CD4-positive, alpha-beta T cell treated with Interferon alpha-2 for 1 hour (primary cell): ENCODE data around the gene ALKBH1.
"Not testable (repeated sequence)": the region's sequence is repeated elsewhere in the genome, so short reads cannot be mapped to it uniquely, and the experiment has no call there.

Source experiments
- DNase-seq, 2 donors: peaks; one replicate each; pipeline ENCODE4 v3.0.0-alpha.2; 2020 to 2022

The ALKBH1 gene, protein sequence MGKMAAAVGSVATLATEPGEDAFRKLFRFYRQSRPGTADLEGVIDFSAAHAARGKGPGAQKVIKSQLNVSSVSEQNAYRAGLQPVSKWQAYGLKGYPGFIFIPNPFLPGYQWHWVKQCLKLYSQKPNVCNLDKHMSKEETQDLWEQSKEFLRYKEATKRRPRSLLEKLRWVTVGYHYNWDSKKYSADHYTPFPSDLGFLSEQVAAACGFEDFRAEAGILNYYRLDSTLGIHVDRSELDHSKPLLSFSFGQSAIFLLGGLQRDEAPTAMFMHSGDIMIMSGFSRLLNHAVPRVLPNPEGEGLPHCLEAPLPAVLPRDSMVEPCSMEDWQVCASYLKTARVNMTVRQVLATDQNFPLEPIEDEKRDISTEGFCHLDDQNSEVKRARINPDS

DNA sequence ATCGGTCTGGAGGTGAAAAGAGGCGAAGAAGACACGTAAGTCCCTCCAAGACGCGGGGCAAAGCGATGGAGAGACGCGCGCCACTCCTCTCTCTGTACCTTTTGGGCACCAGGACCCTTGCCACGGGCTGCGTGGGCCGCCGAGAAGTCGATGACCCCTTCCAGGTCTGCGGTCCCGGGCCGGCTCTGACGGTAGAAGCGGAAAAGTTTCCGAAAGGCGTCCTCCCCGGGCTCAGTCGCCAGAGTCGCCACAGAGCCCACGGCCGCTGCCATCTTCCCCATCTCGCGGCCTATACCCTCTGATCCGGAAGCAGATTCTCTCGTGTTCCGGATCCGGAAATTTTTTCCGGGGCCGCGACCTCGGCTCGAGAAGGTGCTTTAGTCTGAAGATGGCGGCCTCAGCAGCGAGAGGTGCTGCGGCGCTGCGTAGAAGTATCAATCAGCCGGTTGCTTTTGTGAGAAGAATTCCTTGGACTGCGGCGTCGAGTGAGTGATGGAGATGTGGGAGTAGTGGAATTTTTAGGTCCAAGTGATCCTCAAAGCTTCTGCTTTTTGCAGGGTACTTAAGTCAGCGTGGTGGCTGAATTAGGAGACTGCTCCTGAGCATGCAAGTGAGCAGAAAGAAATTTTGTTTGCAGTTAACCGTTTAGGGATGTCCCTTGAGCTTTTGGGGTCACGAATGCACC lies at the start of gene ALKBH1, which contains the start of gene SLIRP:
Gene ALKBH1, minus strand, starts transcription at position 300 of the 685 bp plus-strand sequence. Its CDS starts 19 bp downstream, at position 281.
Gene SLIRP, plus strand, starts transcription at position 380 of the 685 bp plus-strand sequence. Its CDS starts 9 bp downstream, at position 389.
- DNase-seq: peak; percentile 86 to 91

- no peak for DNase-seq
These were observed 45.1 kb upstream of the ALKBH1 start for GRCh38 chr14:77752799-77753516.

DNA sequence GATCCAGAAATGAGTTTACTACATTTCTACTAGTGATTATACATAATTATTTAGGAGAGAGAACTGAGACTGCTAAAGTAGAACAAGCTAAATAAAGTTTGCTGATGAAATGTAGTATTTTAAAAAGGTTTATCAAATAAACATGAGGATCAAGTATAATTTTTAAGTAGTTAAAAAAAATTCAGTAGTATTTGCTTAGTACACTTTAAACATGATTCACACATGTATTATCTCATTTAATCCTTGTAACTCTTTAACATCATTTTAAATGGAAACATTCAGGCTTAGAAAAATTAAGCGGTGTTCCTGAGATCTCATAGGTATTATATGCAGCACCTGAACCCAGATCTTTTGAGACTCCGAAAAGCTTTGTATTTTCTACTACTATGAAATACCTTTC lies 44.4 kb upstream of the ALKBH1 start:
- DNase-seq: no peak

- DNase-seq: not testable (repeated sequence)
These were observed 39.6 kb upstream of the ALKBH1 start for GRCh38 chr14:77747425-77747824.

- no peak for DNase-seq
These were observed 38.4 kb upstream of the ALKBH1 start for GRCh38 chr14:77746064-77746702.

DNA sequence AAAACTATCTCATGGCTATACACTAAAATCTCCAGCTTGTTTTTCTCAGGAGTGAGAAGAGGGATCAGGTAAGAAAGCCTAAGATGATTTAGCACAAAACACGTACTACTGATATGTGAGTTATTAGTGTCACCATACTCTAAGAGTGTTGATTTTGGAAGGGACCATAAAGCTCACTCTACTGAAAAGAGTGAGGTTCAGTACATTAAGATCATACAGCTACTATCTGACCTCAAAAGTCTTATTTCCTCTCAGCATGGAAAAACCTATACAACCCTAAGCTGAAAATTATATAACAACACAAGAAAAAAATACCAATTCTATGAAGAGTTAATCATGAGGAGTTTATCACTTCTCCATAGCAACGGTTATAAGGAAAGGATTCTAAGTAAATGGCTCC lies 33.6 kb upstream of the ALKBH1 start:
- no peak for DNase-seq

DNA sequence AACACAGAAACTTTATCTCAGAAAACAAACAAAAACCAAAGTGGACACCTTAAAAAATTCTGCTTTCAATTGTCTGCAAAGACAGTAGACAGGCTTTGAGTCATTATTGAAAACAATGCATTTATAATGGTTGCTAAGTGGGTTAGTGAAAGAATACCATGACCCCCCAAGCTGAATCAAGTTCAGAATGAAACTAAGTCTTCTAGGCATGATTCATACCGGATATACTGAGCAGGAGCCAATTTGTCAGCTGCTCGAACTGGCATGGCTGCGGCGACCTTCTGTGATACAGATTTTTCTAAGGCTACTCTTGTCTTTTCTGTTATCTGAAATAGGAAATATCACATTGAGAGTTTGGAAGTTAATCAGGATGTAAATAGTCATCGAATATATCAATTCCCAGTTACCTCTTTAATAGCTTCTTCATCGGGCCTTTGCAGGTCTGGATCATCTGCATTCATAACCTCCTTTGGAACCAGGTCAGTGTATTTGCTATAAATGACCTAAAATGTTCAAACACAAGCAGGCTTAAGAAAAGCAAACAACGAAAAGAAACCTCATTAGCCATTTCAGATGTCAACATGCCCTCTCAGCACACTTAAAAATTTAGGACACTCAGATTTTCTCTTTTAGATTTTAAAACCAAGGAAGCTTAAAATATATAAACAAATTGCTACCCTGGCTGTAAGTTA lies 30.9 kb upstream of the ALKBH1 start:
- DNase-seq: peak in 1 of 2 donors; percentile 25

- no peak for DNase-seq
These were observed 23.2 kb upstream of the ALKBH1 start for GRCh38 chr14:77730976-77731497.

- no peak for DNase-seq
These were observed 14.5 kb upstream of the ALKBH1 start for GRCh38 chr14:77722301-77722700.

DNA sequence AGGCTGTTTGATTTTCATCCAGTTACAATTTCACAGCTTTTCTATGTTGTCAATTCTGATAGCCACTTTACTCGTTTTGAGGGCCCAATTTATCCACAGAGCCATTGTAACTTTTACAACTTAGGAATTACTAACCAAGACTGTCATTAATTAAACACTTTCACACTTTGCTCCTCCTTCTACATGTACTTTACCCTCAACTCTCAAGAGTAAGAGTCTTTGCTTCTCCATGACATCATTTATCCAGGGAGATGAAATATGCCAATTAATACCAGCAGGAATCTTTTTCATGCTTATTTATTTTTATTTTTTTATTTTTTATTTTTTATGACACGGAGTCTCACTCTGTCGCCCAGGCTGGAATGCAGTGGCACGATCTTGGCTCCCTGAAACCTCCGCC lies 13.6 kb upstream of the ALKBH1 start:
- DNase-seq: no peak

DNA sequence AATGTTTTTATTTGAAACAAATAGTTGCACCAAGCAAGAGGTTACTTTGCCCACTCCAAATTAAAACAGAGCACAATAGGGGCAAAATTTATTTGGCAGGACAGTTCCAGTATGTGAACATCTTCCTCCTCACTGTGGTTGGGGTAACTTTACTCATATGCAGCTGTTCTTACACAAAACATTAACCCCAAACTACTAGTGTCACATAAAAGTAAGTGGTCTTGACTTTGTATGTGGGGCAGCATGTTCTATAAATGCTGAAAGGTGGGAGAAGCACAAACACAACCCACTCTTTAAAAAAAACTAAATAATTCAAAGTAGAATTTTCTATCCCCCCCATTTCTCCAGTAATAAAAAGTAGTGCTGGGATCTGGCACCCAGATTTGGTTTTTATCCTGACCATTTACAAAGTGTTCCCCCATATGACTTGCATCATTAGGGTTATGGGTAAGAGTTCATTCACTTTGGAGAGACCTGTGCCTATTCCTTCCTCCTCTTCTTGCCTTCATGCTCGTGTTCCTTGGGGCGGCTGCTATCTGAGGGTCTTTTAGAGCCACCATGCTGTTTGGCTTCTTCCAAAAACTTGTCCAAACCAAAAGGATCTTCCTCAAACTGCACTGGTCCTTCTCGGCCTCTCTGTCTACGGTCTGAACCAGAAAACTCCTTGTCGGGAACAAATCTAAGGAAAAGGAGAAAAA lies 9.9 kb upstream of the ALKBH1 start:
- DNase-seq: no peak

GRCh38 chr14:77714926-77715325 lies 7.1 kb upstream of the ALKBH1 start:
- no peak for DNase-seq

DNA sequence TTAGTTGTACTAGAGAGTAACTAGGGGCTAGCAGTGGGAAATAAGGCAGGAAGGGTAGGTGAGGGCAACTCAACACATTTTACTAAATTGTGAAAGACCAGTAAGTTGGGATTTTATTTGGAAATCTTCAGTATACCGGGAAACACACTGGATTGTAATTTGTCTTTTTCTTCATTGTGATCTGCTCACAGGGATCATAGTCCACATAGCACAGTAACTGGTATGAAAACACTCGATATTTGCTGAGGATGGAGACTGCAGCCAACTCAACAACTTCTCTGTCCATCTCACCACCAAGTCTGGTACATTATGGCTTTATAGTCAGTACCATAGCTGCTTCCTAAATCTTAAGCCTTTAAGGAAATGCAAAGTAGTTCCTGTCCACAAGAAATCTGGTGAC lies 2.5 kb upstream of the ALKBH1 start:
- no peak for DNase-seq

DNA sequence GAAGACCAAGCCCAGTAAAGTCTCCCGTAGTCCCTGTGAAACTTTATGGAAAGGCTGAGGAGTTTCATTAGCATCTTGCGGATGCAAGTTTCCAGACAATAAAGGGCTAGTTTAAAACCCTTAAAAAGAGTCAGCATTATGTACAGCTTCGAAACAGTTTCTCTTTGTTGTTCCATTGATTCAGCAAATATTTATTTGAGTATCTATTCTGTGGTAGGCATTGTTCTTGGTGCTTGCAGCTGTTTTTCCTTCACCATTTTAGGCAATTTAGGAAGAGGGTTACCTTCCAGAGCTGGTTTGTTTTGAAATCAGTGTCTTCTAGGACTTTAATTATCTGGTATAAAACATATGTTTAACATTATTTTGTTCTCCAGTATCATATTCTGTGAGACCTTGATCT lies 1.6 kb upstream of the ALKBH1 start:
- DNase-seq: no peak

- no peak for DNase-seq
These were observed 926 bp upstream of the ALKBH1 start for GRCh38 chr14:77708749-77709148.

DNA sequence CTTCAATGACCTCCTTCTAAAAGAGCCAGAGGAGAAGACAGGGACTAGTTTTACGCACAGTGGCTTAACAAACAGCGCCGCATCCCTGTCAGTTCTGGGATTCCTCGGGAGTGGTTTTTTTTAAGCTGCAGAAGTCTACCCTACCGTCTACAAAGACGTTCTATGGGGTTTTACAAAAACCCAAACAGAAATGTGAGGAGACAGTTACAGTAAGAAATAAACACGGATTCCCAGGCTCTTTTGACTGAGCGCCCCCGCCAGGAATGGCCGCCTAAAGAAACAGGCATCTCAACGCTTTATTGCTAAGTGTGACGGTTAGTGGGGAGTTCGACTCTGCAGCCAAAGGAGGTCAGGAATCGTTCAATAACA lies 484 bp downstream of the ALKBH1 start:
- DNase-seq: peak in 1 of 2 donors; percentile 30

- DNase-seq: no peak
These were observed 16.6 kb downstream of the ALKBH1 start for GRCh38 chr14:77691259-77691658.

GRCh38 chr14:77682158-77682553 lies 25.7 kb downstream of the ALKBH1 start:
- DNase-seq: no peak

GRCh38 chr14:77681196-77682157 lies 26.3 kb downstream of the ALKBH1 start:
- DNase-seq: no peak

- DNase-seq: no peak
These were observed 32.9 kb downstream of the ALKBH1 start for GRCh38 chr14:77674931-77675330.
